Mucosa of descending colon (tissue), 3 donors: ENCODE data around the gene CAPZA2. TPM values are rescaled to one million over a fixed set of nuclear protein-coding genes. Genes with fewer than 3 reads are reported as not detected.

ENCODE experiments used
- ATAC-seq: fragments of 200-7000 bp; cut with Tn5 transposase; one replicate; pipeline ENCODE4 v1.9.1; 2020; ENCODE audit warnings: mild to moderate bottlenecking, moderate library complexity
- DNase-seq, 3 donors: peaks; one replicate each; pipeline ENCODE4 v3.0.0-alpha.2; 2020
- H3K36me3 ChIP-seq: fragments of 200-600 bp; one replicate; pipeline ENCODE4 v1.8.0; 2021; ENCODE audit warnings: low read depth, mild to moderate bottlenecking
- H3K4me1 ChIP-seq: fragments of 200-600 bp; one replicate; pipeline ENCODE4 v1.8.0; 2021; ENCODE audit warnings: low read depth, mild to moderate bottlenecking
- H3K4me3 ChIP-seq: fragments of 200-600 bp; one replicate; pipeline ENCODE4 v1.8.0; 2021; ENCODE audit warnings: mild to moderate bottlenecking
- H3K9me3 ChIP-seq: fragments of 200-600 bp; one replicate; pipeline ENCODE4 v1.8.0; 2021; ENCODE audit warnings: mild to moderate bottlenecking
- intact Hi-C, 2 donors: fragments of 100-400 bp; cut with DNase I in 1 of 2; cut with micrococcal nuclease in 1 of 2; formaldehyde crosslinking; loops; one replicate each; pipeline versions ENCODE4 v1.11.0 to v1.11.1; 2022; cut with DNase I, micrococcal nuclease
- total RNA-seq, 3 donors: library from RNA; stranded (reverse); fragmentation: NEBNext Ultra II Directional in 2 of 3; extraction: Animal tissue kit (Norgen Biotek cat#: 25700) in 2 of 3; gene quantifications; one replicate each; pipeline versions ENCODE4 v1.2.1 to v1.2.4, GENCODE V29; 2021 to 2023
- TF ChIP-seq, protein P1 (sequence below): fragments of 200-600 bp; IDR thresholded peaks from one replicate; pipeline ENCODE4 v1.8.0; 2022; ENCODE audit warnings: antibody characterized with exemption, mild to moderate bottlenecking
- donor health status: DM: no; HTN: no; CAD: no; lungs with moderate emphysema.
- donor health status: DM: no; HTN: no; CAD: no.
- donor health status: DM: no; HTN: yes; CAD: no.

CAPZA2 gene
- total RNA-seq, 3 donors from 2014 or later: 161 to 303 (median 221) TPM

GRCh38 chr7:116836048-116836447, 26.3 kb upstream of the CAPZA2 start:
- H3K9me3 ChIP-seq: no peaks in the 10 kb centered on the region

GRCh38 chr7:116836911-116837310, 25.5 kb upstream of the CAPZA2 start:
- H3K4me3 ChIP-seq: no peak overlapping the region
- TF ChIP-seq, protein P1, sequence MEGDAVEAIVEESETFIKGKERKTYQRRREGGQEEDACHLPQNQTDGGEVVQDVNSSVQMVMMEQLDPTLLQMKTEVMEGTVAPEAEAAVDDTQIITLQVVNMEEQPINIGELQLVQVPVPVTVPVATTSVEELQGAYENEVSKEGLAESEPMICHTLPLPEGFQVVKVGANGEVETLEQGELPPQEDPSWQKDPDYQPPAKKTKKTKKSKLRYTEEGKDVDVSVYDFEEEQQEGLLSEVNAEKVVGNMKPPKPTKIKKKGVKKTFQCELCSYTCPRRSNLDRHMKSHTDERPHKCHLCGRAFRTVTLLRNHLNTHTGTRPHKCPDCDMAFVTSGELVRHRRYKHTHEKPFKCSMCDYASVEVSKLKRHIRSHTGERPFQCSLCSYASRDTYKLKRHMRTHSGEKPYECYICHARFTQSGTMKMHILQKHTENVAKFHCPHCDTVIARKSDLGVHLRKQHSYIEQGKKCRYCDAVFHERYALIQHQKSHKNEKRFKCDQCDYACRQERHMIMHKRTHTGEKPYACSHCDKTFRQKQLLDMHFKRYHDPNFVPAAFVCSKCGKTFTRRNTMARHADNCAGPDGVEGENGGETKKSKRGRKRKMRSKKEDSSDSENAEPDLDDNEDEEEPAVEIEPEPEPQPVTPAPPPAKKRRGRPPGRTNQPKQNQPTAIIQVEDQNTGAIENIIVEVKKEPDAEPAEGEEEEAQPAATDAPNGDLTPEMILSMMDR: no peak
- no peak for DNase-seq
- ATAC-seq: peak; percentile 71
- intact Hi-C loops: no loop called here
- H3K4me1 ChIP-seq: peaks cover 3% of the 10 kb centered on the region
- no peaks in the 10 kb centered on the region for H3K9me3 ChIP-seq
- H3K36me3 ChIP-seq: no peaks in the 10 kb centered on the region

More at GRCh38 chr7:116836048-116836447, 26.3 kb upstream of the CAPZA2 start:
- Histone ChIP-seq H3K4me3 (no peak overlapping the region), H3K4me1 (peaks cover 3% of the 10 kb centered on the region), H3K36me3 (no peaks in the 10 kb centered on the region)
- TF ChIP-seq, protein P1: no peak
- ATAC-seq: no peak
- intact Hi-C loops: no loop called here
- no peak for DNase-seq

DNA sequence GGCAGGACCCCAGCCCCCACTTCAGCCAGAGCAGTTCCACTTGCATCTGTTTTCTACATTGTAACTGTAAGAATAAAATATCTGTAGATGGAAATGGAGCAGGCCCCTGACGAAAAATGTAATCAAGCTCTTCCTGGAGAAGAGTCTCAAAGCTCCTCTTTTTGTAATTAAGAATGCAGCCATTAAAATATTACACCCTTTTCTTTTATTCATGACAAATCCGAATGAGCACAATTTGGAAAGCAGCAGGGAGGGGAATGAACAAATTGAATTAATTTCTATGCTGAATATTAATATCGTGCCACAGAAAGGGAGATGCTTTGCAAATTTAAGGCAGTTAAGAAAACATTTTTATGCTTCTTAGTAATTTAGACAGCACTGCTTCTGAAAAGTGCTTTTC, 24.8 kb upstream of the CAPZA2 start:
- intact Hi-C loops: no loop called here
- TF ChIP-seq, protein P1: no peak
- ATAC-seq (no peak), DNase-seq (no peak)
- no peak overlapping the region for H3K4me3 ChIP-seq
- no peaks in the 10 kb centered on the region for H3K36me3 ChIP-seq
- H3K9me3 ChIP-seq: no peaks in the 10 kb centered on the region
- peaks cover 3% of the 10 kb centered on the region for H3K4me1 ChIP-seq

GRCh38 chr7:116840256-116840655, 22.1 kb upstream of the CAPZA2 start:
- intact Hi-C loops: no loop called here
- Histone ChIP-seq H3K4me3 (no peak overlapping the region), H3K36me3 (no peaks in the 10 kb centered on the region), H3K9me3 (no peaks in the 10 kb centered on the region), H3K4me1 (peaks cover 1% of the 10 kb centered on the region)
- TF ChIP-seq, protein P1: no peak
- DNase-seq (no peak), ATAC-seq (no peak)

GRCh38 chr7:116842371-116842770, 20.0 kb upstream of the CAPZA2 start:
- DNase-seq (no peak), ATAC-seq (no peak)
- no peaks in the 10 kb centered on the region for H3K4me1 ChIP-seq
- no peak overlapping the region for H3K4me3 ChIP-seq
- no peaks in the 10 kb centered on the region for H3K36me3 ChIP-seq
- intact Hi-C loops: no loop called here
- no peaks in the 10 kb centered on the region for H3K9me3 ChIP-seq
- TF ChIP-seq, protein P1: no peak

DNA sequence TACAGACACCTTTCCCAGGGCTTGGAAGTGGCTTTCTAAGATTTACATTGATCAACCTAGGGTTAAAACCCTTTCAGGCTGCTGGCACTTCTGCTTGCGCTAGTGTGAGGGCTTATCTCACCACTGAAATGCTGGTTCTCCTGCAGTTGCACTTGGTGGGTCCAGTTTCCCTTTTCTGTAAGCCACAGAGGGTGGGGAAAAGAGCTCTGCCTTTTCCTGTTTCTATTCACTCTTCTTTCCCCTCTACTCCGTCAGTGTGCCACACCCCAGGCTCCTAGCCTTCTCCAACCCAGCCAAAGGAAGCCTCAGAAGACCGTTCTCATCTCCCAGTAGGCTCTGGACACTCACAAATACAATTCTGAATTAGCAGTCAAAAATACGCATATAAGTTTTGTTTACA, 19.0 kb upstream of the CAPZA2 start:
- no peaks in the 10 kb centered on the region for H3K36me3 ChIP-seq
- H3K4me1 ChIP-seq: no peaks in the 10 kb centered on the region
- H3K4me3 ChIP-seq: no peak overlapping the region
- peak in 1 of 3 donors; percentile 9 for DNase-seq
- intact Hi-C loops: no loop called here
- H3K9me3 ChIP-seq: no peaks in the 10 kb centered on the region
- TF ChIP-seq, protein P1: no peak
- peak; percentile 32 for ATAC-seq
